MG63 (cell line): ENCODE data around the gene RILP. TPM values are rescaled to one million over a fixed set of nuclear protein-coding genes. Genes with fewer than 3 reads are reported as not detected.

Experiments used
- total RNA-seq: library from RNA; depleted of rRNA; stranded (reverse); fragments of >200 nt; shearing (Covaris generic); gene quantifications from 2 replicates; pipeline ENCODE4 v1.2.3, GENCODE V29; 2014; ENCODE audit warnings: low replicate concordance; rRNA removed

RILP gene
- total RNA-seq, 1 experiment from 2014 or later = 4.6 TPM

Other genes starting within 250 kb of the RILP start
- gene YWHAE, start 249.6 kb downstream of the RILP start, total RNA-seq = 108 and 118 TPM in 2 replicates
- 35.1 and 36.0 TPM in 2 replicates for gene CRK, start 193.6 kb downstream of the RILP start, total RNA-seq
- gene MYO1C, start 157.2 kb downstream of the RILP start, total RNA-seq = 65.5 and 75.2 TPM in 2 replicates
- 30.8 and 75.0 TPM in 2 replicates for gene INPP5K, start 133.3 kb downstream of the RILP start, total RNA-seq
- 15.2 and 39.1 TPM in 2 replicates for gene PITPNA, start 87.1 kb downstream of the RILP start, total RNA-seq
- 3.9 and 8.3 TPM in 2 replicates for gene SLC43A2, start 21.0 kb downstream of the RILP start, total RNA-seq
- not detected in 2 replicates for gene SCARF1, start 4.1 kb downstream of the RILP start, total RNA-seq
- 80.5 and 100 TPM in 2 replicates for gene PRPF8, start 35.0 kb upstream of the RILP start, total RNA-seq
- gene TLCD2, start 60.5 kb upstream of the RILP start, total RNA-seq = 0.37 and 0.59 TPM in 2 replicates
- gene WDR81, start 74.8 kb upstream of the RILP start, total RNA-seq = 7.2 and 20.3 TPM in 2 replicates
- gene SERPINF2, start 93.0 kb upstream of the RILP start, total RNA-seq = not detected in 2 replicates
- 1.2 and 5.0 TPM in 2 replicates for gene SERPINF1, start 112.2 kb upstream of the RILP start, total RNA-seq
- 6.3 and 9.6 TPM in 2 replicates for gene SMYD4, start 180.0 kb upstream of the RILP start, total RNA-seq
- gene RPA1, start 180.1 kb upstream of the RILP start, total RNA-seq = 34.6 and 49.4 TPM in 2 replicates